IPS-15b (cell line): ENCODE results near the gene PCDHB16.
"Not testable (repeated sequence)": the region's sequence is repeated elsewhere in the genome, so short reads cannot be mapped to it uniquely, and the experiment has no call there.

Source experiments
- H3K27me3 ChIP-seq: one replicate; pipeline ENCODE4 v1.6.1; 2013; ENCODE audit warnings: low read length; ENCODE audit not compliant: control insufficient read depth, insufficient read depth
- H3K36me3 ChIP-seq: one replicate; pipeline ENCODE4 v1.6.1; 2013; ENCODE audit warnings: low read length; ENCODE audit not compliant: control insufficient read depth, insufficient read depth
- H3K4me1 ChIP-seq: one replicate; pipeline ENCODE4 v1.6.1; 2013; ENCODE audit warnings: mild to moderate bottlenecking, low read length; ENCODE audit not compliant: control insufficient read depth, insufficient read depth
- H3K4me3 ChIP-seq: one replicate; pipeline ENCODE4 v1.5.1; 2013; ENCODE audit warnings: low read depth, low read length
- H3K9ac ChIP-seq: one replicate; pipeline ENCODE4 v1.6.1; 2013; ENCODE audit warnings: low read depth, mild to moderate bottlenecking, low read length
- H3K9me3 ChIP-seq: one replicate; pipeline ENCODE4 v1.6.1; 2013; ENCODE audit warnings: mild to moderate bottlenecking, low read length; ENCODE audit not compliant: control insufficient read depth, insufficient read depth

The PCDHB16 gene

GRCh38 chr5:141189131-141189530, 6.9 kb downstream of the PCDHB16 start:
- not testable (repeated sequence) for H3K36me3 ChIP-seq, H3K9me3 ChIP-seq, H3K4me1 ChIP-seq, H3K4me3 ChIP-seq, H3K27me3 ChIP-seq, H3K9ac ChIP-seq

GRCh38 chr5:141192110-141192725, 10.0 kb downstream of the PCDHB16 start, which contains the start of gene PCDHB10:
PCDHB10 (plus strand) TSS chr5:141192353; CDS start chr5:141192553, 200 bp downstream.
- Histone ChIP-seq H3K36me3 (no peaks in the 10 kb centered on the region), H3K4me3 (peak within 1 kb of the TSS; percentile 45), H3K27me3 (no peaks in the 10 kb centered on the region), H3K9ac (no peak within 1 kb of the TSS), H3K4me1 (no peaks in the 10 kb centered on the region), H3K9me3 (no peaks in the 10 kb centered on the region)

GRCh38 chr5:141194332-141194731, 12.1 kb downstream of the PCDHB16 start:
- not testable (repeated sequence) for H3K4me3 ChIP-seq, H3K9ac ChIP-seq, H3K4me1 ChIP-seq, H3K36me3 ChIP-seq, H3K27me3 ChIP-seq, H3K9me3 ChIP-seq

DNA sequence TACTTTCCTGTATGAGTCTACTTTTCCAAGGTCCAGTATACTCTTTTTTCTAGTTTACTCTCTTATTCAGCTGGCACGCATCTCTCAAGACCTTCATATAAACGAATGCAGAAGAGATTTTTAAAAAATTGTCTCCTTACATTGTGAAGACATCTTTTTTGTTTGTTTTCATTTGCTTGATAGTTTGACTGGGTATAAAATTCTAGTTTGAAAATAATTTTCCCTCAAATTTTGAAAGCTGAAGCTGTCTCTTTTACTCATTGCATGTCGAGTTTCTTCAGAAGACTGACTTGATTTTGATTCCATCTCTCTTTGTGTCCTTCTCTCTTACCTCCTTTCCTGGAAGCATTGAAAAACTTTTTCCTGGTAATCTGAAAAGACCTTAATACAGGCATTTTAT, 14.2 kb downstream of the PCDHB16 start:
- Histone ChIP-seq H3K4me3 (no peak overlapping the region), H3K9ac (no peak overlapping the region)

DNA sequence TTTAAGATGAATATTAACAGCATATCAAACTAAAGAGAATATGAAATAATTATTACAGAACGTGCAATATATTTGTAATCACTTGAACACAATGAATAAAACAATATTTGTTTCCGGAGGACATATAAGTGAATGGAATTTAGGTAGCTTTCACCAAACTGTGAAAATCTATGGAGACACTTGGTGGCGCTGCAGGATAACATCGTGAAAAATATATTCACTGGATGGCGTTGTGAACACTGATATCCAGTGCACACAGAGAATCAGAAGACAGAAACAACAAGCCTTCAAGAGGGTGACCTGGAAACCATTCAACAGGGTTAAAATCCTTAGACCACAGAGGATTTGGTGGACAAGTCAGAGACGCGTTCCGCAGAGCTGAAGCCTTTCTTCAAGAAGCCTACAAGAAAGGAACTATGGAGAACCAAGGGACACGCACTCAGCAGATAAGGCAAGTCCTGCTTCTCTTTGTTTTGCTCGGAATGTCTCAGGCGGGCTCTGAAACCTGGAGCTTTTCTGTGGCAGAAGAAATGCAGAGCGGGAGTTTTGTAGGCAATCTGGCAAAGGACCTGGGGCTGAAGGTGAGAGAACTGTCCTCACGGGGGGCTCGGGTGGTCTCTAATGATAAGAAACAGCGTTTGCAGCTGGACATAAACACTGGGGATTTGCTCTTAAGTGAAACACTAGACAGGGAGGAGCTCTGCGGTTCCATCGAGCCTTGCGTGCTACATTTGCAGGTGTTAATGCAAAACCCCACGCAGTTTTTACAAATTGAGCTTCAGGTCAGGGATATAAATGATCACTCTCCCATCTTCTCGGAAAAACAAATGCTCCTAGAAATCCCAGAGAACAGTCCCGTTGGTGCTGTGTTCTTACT, 17.4 kb downstream of the PCDHB16 start, which contains the start of gene PCDHB11:
PCDHB11 (plus strand) TSS at position 269 of the 877 bp plus-strand sequence; CDS start at position 417, 148 bp downstream.
- Histone ChIP-seq H3K9me3 (no peaks in the 10 kb centered on the region), H3K27me3 (no peaks in the 10 kb centered on the region), H3K36me3 (no peaks in the 10 kb centered on the region), H3K9ac (no peak within 1 kb of the TSS), H3K4me1 (no peaks in the 10 kb centered on the region), H3K4me3 (peak within 1 kb of the TSS; percentile 8)

More for the DNA sequence above, 14.2 kb downstream of the PCDHB16 start:
- H3K36me3 ChIP-seq = no peaks in the 10 kb centered on the region
- no peaks in the 10 kb centered on the region for H3K27me3 ChIP-seq
- H3K9me3 ChIP-seq = no peaks in the 10 kb centered on the region
- no peaks in the 10 kb centered on the region for H3K4me1 ChIP-seq

DNA sequence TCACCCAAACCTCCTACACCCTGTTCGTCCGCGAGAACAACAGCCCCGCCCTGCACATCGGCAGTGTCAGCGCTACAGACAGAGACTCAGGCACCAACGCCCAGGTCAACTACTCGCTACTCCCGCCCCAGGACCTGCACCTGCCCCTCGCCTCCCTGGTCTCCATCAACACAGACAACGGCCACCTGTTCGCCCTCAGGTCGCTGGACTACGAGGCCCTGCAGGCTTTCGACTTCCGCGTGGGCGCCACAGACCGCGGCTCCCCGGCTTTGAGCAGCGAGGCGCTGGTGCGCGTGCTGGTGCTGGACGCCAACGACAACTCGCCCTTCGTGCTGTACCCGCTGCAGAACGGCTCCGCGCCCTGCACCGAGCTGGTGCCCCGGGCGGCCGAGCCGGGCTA, 18.9 kb downstream of the PCDHB16 start:
- not testable (repeated sequence) for H3K9me3 ChIP-seq, H3K4me1 ChIP-seq, H3K36me3 ChIP-seq, H3K4me3 ChIP-seq, H3K9ac ChIP-seq, H3K27me3 ChIP-seq

- H3K27me3 ChIP-seq, H3K4me1 ChIP-seq, H3K36me3 ChIP-seq, H3K4me3 ChIP-seq, H3K9ac ChIP-seq, H3K9me3 ChIP-seq: not testable (repeated sequence)
Observed at GRCh38 chr5:141201646-141202045, 19.5 kb downstream of the PCDHB16 start.

GRCh38 chr5:141208478-141208877, 26.3 kb downstream of the PCDHB16 start, which contains the start of gene PCDHB12:
PCDHB12 (plus strand) TSS chr5:141208719; CDS start chr5:141208908, 189 bp downstream.
- Histone ChIP-seq H3K4me3 (no peak within 1 kb of the TSS), H3K9ac (no peak within 1 kb of the TSS), H3K27me3 (no peaks in the 10 kb centered on the region), H3K9me3 (no peaks in the 10 kb centered on the region), H3K36me3 (no peaks in the 10 kb centered on the region), H3K4me1 (no peaks in the 10 kb centered on the region)

GRCh38 chr5:141210281-141210680, 28.1 kb downstream of the PCDHB16 start:
- not testable (repeated sequence) for H3K9me3 ChIP-seq, H3K27me3 ChIP-seq, H3K4me3 ChIP-seq, H3K36me3 ChIP-seq, H3K9ac ChIP-seq, H3K4me1 ChIP-seq

DNA sequence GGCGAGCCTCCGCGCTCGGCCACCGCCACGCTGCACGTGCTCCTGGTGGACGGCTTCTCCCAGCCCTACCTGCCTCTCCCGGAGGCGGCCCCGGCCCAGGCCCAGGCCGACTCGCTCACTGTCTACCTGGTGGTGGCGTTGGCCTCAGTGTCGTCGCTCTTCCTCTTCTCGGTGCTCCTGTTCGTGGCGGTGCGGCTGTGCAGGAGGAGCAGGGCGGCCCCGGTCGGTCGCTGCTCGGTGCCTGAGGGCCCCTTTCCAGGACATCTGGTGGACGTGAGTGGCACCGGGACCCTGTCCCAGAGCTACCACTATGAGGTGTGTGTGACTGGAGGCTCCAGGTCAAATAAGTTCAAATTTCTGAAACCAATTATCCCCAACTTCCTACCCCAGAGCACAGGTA, 28.7 kb downstream of the PCDHB16 start:
- H3K4me1 ChIP-seq, H3K9me3 ChIP-seq, H3K4me3 ChIP-seq, H3K9ac ChIP-seq, H3K36me3 ChIP-seq, H3K27me3 ChIP-seq: not testable (repeated sequence)

- not testable (repeated sequence) for H3K9me3 ChIP-seq, H3K36me3 ChIP-seq, H3K4me1 ChIP-seq, H3K9ac ChIP-seq, H3K4me3 ChIP-seq, H3K27me3 ChIP-seq
Observed at GRCh38 chr5:141213656-141214339, 31.6 kb downstream of the PCDHB16 start, which contains the start of gene PCDHB13. PCDHB13 (plus strand) TSS chr5:141213919; CDS start chr5:141214124, 205 bp downstream.
